Spleen (tissue), 11 donors: Measurements from ENCODE around the gene HSD17B13. TPM values are rescaled to one million over a fixed set of nuclear protein-coding genes. Genes with fewer than 3 reads are reported as not detected.
"Not testable (repeated sequence)": the region's sequence is repeated elsewhere in the genome, so short reads cannot be mapped to it uniquely, and the experiment has no call there.

Source experiments
- DNase-seq: peaks from one replicate; pipeline ENCODE4 v3.0.0-alpha.2; 2020
- H3K27ac ChIP-seq, 8 donors: fragments of 200-600 bp; sonication (generic) in 7 of 8; 1 replicate in 4 of 8; 2 replicates in 4 of 8; pipeline versions ENCODE4 v1.5.0 to v1.8.0; 2016 to 2021; ENCODE audit warnings: inconsistent platforms in 4 of 8, mild to moderate bottlenecking in 4 of 8, moderate library complexity in 1 of 8
- H3K27me3 ChIP-seq, 7 donors: fragments of 200-600 bp; sonication (generic) in 6 of 7; replicated peaks in 1 of 7; 1 replicate in 4 of 7; 2 replicates in 3 of 7; pipeline versions ENCODE4 v1.5.0 to v1.8.0; 2016 to 2021; ENCODE audit warnings: inconsistent platforms in 3 of 7, mild to moderate bottlenecking in 1 of 7
- H3K36me3 ChIP-seq, 6 donors: fragments of 200-600 bp; sonication (generic) in 5 of 6; 1 replicate in 4 of 6; 2 replicates in 2 of 6; pipeline versions ENCODE4 v1.5.0 to v1.8.0; 2016 to 2021; ENCODE audit warnings: inconsistent platforms in 2 of 6
- H3K4me1 ChIP-seq, 6 donors: fragments of 200-600 bp; sonication (generic) in 5 of 6; 1 replicate in 3 of 6; 2 replicates in 3 of 6; pipeline versions ENCODE4 v1.5.0 to v1.8.0; 2016 to 2021; ENCODE audit warnings: inconsistent platforms in 3 of 6
- H3K4me3 ChIP-seq, 8 donors: fragments of 200-600 bp; sonication (generic) in 7 of 8; 1 replicate in 4 of 8; 2 replicates in 4 of 8; pipeline versions ENCODE4 v1.5.0 to v1.8.0; 2016 to 2021; ENCODE audit warnings: inconsistent platforms in 4 of 8, mild to moderate bottlenecking in 4 of 8, moderate library complexity in 2 of 8
- H3K9me3 ChIP-seq, 8 donors: fragments of 200-600 bp; sonication (generic) in 7 of 8; 1 replicate in 4 of 8; 2 replicates in 4 of 8; pipeline versions ENCODE4 v1.5.0 to v1.8.0; 2016 to 2021; ENCODE audit warnings: inconsistent platforms in 4 of 8
- CTCF ChIP-seq, 11 experiments: fragments of 200-600 bp in 7 of 11; fragments of 450-650 bp in 4 of 11; sonication (generic) in 4 of 11; IDR thresholded peaks in 8 of 11; conservative IDR thresholded peaks in 3 of 11; 1 replicate in 7 of 11; 2 replicates in 4 of 11; pipeline versions ENCODE4 v1.4.0 to v1.8.0; 2016 to 2021; ENCODE audit warnings: antibody characterized with exemption in 11 of 11, inconsistent platforms in 4 of 11, mild to moderate bottlenecking in 1 of 11
- POLR2A ChIP-seq, 3 donors: fragments of 450-650 bp; IDR thresholded peaks; one replicate each; pipeline ENCODE4 v1.5.1; 2017; ENCODE audit warnings: antibody characterized with exemption in 3 of 3, mild to moderate bottlenecking in 1 of 3
- POLR2AphosphoS5 ChIP-seq, 3 donors: sonication (generic); formaldehyde crosslinking; IDR thresholded peaks; one replicate each; pipeline ENCODE4 v1.5.1; 2017; ENCODE audit warnings: antibody characterized with exemption in 3 of 3
- WGBS, 5 donors: extraction: QIAGEN DNeasy Blood & Tissue Kit in 3 of 5; methylation state at CpG; one replicate each; pipeline versions ENCODE4 v1.1.5 to v1.1.7; 2013 to 2018; 5-methylcytosine and 5-hydroxymethylcytosine counted together
- intact Hi-C: fragments of 100-400 bp; cut with DNase I; formaldehyde crosslinking; loops from one replicate; pipeline ENCODE4 v1.15.0; 2023; ENCODE audit warnings: low total_unique reads
- polyA plus RNA-seq, 3 donors: library from polyadenylated mRNA; stranded (reverse); fragments of 200-250 nt; gene quantifications; one replicate each; pipeline ENCODE4 v1.2.1, GENCODE V29; 2013
- total RNA-seq, 7 donors: library from RNA; depleted of rRNA in 3 of 7; stranded (reverse); fragments of >200 nt in 3 of 7; fragmentation: NEBNext Ultra II Directional in 4 of 7; extraction: Animal tissue kit (Norgen Biotek cat#: 25700) in 4 of 7; gene quantifications; one replicate each; pipeline versions ENCODE4 v1.1.0 to v1.2.1, GENCODE V29; 2016 to 2021
- donor health status: healthy with polysubstance abuse.
- donor health status: DM: no; HTN: no; CAD: no; lungs with moderate emphysema.
- donor health status: DM: no; HTN: no; CAD: no.
- donor health status: Bipolar disorder and iron deficiency.
- donor health status: healthy.
- donor health status: DM: no; HTN: no; CAD: no.
- donor health status: DM: yes; HTN: yes; CAD: no.

HSD17B13 gene
- total and polyA plus RNA-seq, 10 donors = 0.09 to 1.2 (median 0.40) TPM

GRCh38 chr4:87316961-87317360 lies 5.7 kb downstream of the HSD17B13 start:
- no peak for DNase-seq
- intact Hi-C loops = no loop called here

DNA sequence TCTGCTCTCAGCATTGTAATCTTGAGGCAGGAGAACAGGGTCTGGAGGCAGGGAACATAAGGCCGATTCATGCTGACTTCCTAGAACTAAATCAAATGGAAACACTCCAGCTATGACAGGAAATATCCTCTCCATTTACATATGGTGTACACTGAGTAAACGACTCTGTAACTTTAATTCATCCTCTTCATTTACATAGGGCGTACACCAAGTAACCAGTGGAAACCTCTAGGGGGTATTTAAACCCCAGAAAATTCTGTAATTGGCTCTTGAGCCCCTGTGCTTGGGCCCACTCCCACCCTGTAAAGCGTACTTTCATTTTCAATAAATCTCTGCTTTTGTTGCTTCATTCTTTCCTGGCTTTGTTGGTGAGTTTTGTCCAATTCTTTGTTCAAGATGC lies 7.7 kb downstream of the HSD17B13 start:
- H3K4me3 ChIP-seq, H3K4me1 ChIP-seq, intact Hi-C loops, H3K27me3 ChIP-seq, H3K36me3 ChIP-seq, H3K27ac ChIP-seq, DNase-seq, H3K9me3 ChIP-seq: not testable (repeated sequence)
- WGBS, 5 donors = 53 to 71% (median 61%) methylated on average over 4 of the region's 4 CpGs

More at GRCh38 chr4:87316961-87317360, 5.7 kb downstream of the HSD17B13 start:
- Histone ChIP-seq H3K4me3 (no peak overlapping the region), H3K4me1 (no peaks in the 10 kb centered on the region), H3K27me3 (no peaks in the 10 kb centered on the region), H3K27ac (no peak overlapping the region), H3K36me3 (no peaks in the 10 kb centered on the region), H3K9me3 (no peaks in the 10 kb centered on the region)
- no peak for TF ChIP-seq POLR2A (IDR thresholded peaks at IDR 0.05)
- no peak for TF ChIP-seq CTCF (IDR thresholded peaks at IDR 0.05 in 8 of 11, conservative IDR thresholded peaks at IDR 0.05 in 3 of 11)
- no peak for TF ChIP-seq POLR2AphosphoS5 (IDR thresholded peaks at IDR 0.05)
- 82 to 91% (median 89%) methylated on average over 3 of the region's 3 CpGs for WGBS, 5 donors

GRCh38 chr4:87313756-87314155 lies 8.9 kb downstream of the HSD17B13 start:
- DNase-seq = no peak
- 88 to 94% (median 92%) methylated on average over 3 of the region's 3 CpGs for WGBS, 5 donors
- Histone ChIP-seq H3K27me3 (no peaks in the 10 kb centered on the region), H3K9me3 (no peaks in the 10 kb centered on the region), H3K4me3 (no peak overlapping the region), H3K4me1 (no peaks in the 10 kb centered on the region), H3K36me3 (peaks cover 0 to 4% (median 0%) of the 10 kb centered on the region in 6 donors), H3K27ac (no peak overlapping the region)
- no peak for TF ChIP-seq POLR2AphosphoS5 (IDR thresholded peaks at IDR 0.05)
- no peak for TF ChIP-seq CTCF (IDR thresholded peaks at IDR 0.05 in 8 of 11, conservative IDR thresholded peaks at IDR 0.05 in 3 of 11)
- no peak for TF ChIP-seq POLR2A (IDR thresholded peaks at IDR 0.05)
- intact Hi-C loops = no loop called here

DNA sequence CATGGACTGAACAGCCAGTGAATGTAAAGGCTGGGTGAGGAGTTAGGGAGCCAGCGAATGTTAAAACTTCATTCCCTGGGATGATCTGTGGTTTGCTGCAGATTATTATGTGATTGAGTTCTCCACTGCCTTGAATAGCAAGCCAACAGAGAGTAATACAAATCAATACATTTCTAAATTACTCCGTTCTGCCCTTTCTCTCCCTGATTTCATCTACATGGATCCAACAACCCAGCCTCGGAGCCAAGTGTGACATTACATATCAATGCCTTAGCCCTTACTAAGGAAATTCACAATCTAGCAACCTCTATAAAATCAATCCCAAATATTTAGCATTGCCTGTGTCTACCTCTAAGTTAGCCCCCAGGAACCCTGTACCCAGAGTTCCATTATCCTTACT lies 11.0 kb downstream of the HSD17B13 start:
- 93 to 99% (median 98%) methylated on average over 3 of the region's 3 CpGs for WGBS, 5 donors
- intact Hi-C loops = no loop called here
- H3K4me1 ChIP-seq = no peaks in the 10 kb centered on the region
- no peak overlapping the region for H3K27ac ChIP-seq
- no peak overlapping the region for H3K4me3 ChIP-seq
- TF ChIP-seq POLR2AphosphoS5 (IDR thresholded peaks at IDR 0.05) (no peak), CTCF (IDR thresholded peaks at IDR 0.05 in 8 of 11, conservative IDR thresholded peaks at IDR 0.05 in 3 of 11) (no peak), POLR2A (IDR thresholded peaks at IDR 0.05) (no peak)
- H3K36me3 ChIP-seq = peaks cover 0 to 4% (median 0%) of the 10 kb centered on the region in 6 donors
- DNase-seq = no peak
- no peaks in the 10 kb centered on the region for H3K27me3 ChIP-seq
- H3K9me3 ChIP-seq = no peaks in the 10 kb centered on the region
